Measurements from ENCODE around the gene SMIM28.

DNA sequence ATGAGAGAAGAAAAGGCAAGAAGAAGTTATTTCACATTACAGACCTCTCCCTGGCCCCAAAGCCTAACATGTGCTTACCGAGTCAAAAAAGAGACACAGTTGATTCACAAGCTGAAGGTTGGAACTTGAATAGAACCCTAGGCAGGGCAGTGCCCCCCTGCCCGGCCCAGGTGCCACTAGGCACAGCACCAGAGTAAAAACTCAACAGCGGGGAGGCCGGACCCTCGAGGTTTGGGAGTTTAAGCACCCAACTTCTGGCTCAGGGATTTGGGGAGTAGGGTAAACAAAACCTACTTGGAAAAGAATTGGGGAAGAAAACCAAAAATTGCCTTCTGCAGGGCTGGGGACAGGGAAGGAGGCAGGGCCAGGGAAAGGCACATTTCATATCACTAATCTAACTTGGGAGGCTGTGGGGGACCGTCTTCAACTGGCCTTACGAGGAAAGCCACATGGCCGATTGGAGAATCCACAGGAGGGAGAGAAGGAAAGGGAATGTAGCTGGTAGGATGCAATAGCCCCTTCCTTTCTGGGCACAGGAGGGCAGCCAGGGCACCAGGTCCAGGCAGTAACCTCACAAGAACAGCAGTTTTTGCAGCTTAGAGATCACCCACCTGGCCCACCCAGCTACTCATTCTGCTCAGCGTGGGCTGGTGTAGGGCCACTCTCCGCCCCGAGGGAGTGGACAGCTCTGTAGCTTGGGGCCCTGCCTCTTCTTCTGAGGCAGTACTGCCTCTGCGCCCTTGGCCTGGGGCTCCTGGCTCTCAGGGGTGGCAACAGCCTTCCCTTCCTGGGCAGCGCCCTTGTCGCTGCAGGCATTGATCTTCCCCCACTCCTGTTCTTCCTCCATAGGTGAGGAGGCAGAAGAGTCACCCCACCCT lies 24.5 kb downstream of the SMIM28 start:
- TF ChIP-seq TCF7L2 (IDR thresholded peaks at IDR 0.05; ENCODE audit: low read depth, low read length) (no peak), CTCF (IDR thresholded peaks at IDR 0.05) (no peak), POLR2AphosphoS5 (IDR thresholded peaks at IDR 0.05; ENCODE audit: low read depth, low read length) (no peak)

Data from Panc1 (cell line).